ENCODE results near the gene NPHP4.

GRCh38 chr1:5887349-5887970 is 104.8 kb downstream of the NPHP4 start:
- TF ChIP-seq, protein P1, sequence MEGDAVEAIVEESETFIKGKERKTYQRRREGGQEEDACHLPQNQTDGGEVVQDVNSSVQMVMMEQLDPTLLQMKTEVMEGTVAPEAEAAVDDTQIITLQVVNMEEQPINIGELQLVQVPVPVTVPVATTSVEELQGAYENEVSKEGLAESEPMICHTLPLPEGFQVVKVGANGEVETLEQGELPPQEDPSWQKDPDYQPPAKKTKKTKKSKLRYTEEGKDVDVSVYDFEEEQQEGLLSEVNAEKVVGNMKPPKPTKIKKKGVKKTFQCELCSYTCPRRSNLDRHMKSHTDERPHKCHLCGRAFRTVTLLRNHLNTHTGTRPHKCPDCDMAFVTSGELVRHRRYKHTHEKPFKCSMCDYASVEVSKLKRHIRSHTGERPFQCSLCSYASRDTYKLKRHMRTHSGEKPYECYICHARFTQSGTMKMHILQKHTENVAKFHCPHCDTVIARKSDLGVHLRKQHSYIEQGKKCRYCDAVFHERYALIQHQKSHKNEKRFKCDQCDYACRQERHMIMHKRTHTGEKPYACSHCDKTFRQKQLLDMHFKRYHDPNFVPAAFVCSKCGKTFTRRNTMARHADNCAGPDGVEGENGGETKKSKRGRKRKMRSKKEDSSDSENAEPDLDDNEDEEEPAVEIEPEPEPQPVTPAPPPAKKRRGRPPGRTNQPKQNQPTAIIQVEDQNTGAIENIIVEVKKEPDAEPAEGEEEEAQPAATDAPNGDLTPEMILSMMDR (conservative IDR thresholded peaks at IDR 0.05; ENCODE audit: low read length) = no peak
- no peak for TF ChIP-seq EZH2phosphoT487 (IDR thresholded peaks at IDR 0.05; ENCODE audit: borderline replicate concordance, low read depth, low read length)
